IMR-90 (cell line): Measurements from ENCODE around the gene PPP1R14C. TPM values are rescaled to one million over a fixed set of nuclear protein-coding genes. Genes with fewer than 3 reads are reported as not detected.
A peak's percentile ranks its signal among the peaks of the same experiment; 100 is the strongest.

Experiments
- ATAC-seq: fragments of 200-7000 bp; cut with Tn5 transposase; 2 replicates; pipeline ENCODE4 v1.9.1; 2020; ENCODE audit warnings: low read depth, mild to moderate bottlenecking, moderate library complexity
- BruUV-seq: library from RNA; stranded (reverse); fragments of 400-500 nt; replicated peaks from 2 replicates; lab custom pipeline; 2021; lab: Mats Ljungman, UMichigan
- CTCF ChIA-PET: fragments of 300-600 bp; formaldehyde crosslinking; extraction: SDS; loops from one replicate; lab custom pipeline; 2021; ENCODE audit warnings: antibody characterized with exemption; lab: Yijun Ruan, JAX
- POLR2A ChIA-PET: fragments of 300-600 bp; sonication (Branson Sonifier 250); formaldehyde crosslinking; loops from one replicate; lab custom pipeline; 2022; ENCODE audit warnings: antibody characterized with exemption; ENCODE audit not compliant: unreplicated experiment; lab: Charles Lee
- DNase-seq: peaks from one replicate; pipeline ENCODE4 v3.0.0; 2013
- H2AFZ ChIP-seq: replicated peaks from 2 replicates; pipeline ENCODE3; 2013; ENCODE audit warnings: low read length, mild to moderate bottlenecking; ENCODE audit not compliant: poor library complexity
- H2AK5ac ChIP-seq: 2 replicates; pipeline ENCODE4 v1.6.1; 2013; ENCODE audit warnings: low read depth, low read length, inconsistent platforms
- H2AK9ac ChIP-seq: replicated peaks from 2 replicates; pipeline ENCODE3; 2013; ENCODE audit warnings: mild to moderate bottlenecking, low read depth, low read length, moderate library complexity; ENCODE audit not compliant: poor library complexity
- H2BK120ac ChIP-seq: 2 replicates; pipeline ENCODE4 v1.6.1; 2013; ENCODE audit warnings: low read depth, low read length, inconsistent platforms
- H2BK15ac ChIP-seq: 3 replicates; pipeline ENCODE4 v1.6.1; 2013; ENCODE audit warnings: low read depth, low read length, inconsistent platforms
- H2BK20ac ChIP-seq: 2 replicates; pipeline ENCODE4 v1.6.1; 2013; ENCODE audit warnings: low read depth, mild to moderate bottlenecking, inconsistent platforms, low read length, moderate library complexity
- H2BK5ac ChIP-seq: 2 replicates; pipeline ENCODE4 v1.6.1; 2013; ENCODE audit warnings: mild to moderate bottlenecking, low read depth, low read length, inconsistent platforms; ENCODE audit not compliant: poor library complexity, severe bottlenecking
- H3K14ac ChIP-seq: replicated peaks from 2 replicates; pipeline ENCODE4 v1.6.1; 2013; ENCODE audit warnings: low read depth, low read length, inconsistent platforms
- H3K18ac ChIP-seq: 2 replicates; pipeline ENCODE4 v1.6.1; 2013; ENCODE audit warnings: low read depth, low read length, control low read depth
- H3K23ac ChIP-seq: 2 replicates; pipeline ENCODE4 v1.6.1; 2013; ENCODE audit warnings: low read depth, low read length, inconsistent platforms
- H3K27ac ChIP-seq: 2 replicates; pipeline ENCODE4 v1.5.1; 2013; ENCODE audit warnings: mild to moderate bottlenecking, control low read depth, low read length; ENCODE audit not compliant: insufficient read depth
- H3K27me3 ChIP-seq: 2 replicates; pipeline ENCODE4 v1.6.1; 2013; ENCODE audit warnings: low read length; ENCODE audit not compliant: control insufficient read depth, insufficient read depth
- H3K36me3 ChIP-seq: 2 replicates; pipeline ENCODE4 v1.6.1; 2013; ENCODE audit warnings: low read length, mixed read lengths; ENCODE audit not compliant: control insufficient read depth, insufficient read depth
- H3K4ac ChIP-seq: 2 replicates; pipeline ENCODE4 v1.6.1; 2013; ENCODE audit warnings: low read depth, low read length, inconsistent platforms
- H3K4me1 ChIP-seq: 2 replicates; pipeline ENCODE4 v1.6.1; 2013; ENCODE audit warnings: low read length, mixed read lengths; ENCODE audit not compliant: control insufficient read depth, insufficient read depth
- H3K4me2 ChIP-seq: 2 replicates; pipeline ENCODE4 v1.6.1; 2013; ENCODE audit warnings: low read depth, mild to moderate bottlenecking, control low read depth, low read length, moderate library complexity
- H3K4me3 ChIP-seq: 2 replicates; pipeline ENCODE4 v1.5.1; 2013; ENCODE audit warnings: low read depth, mild to moderate bottlenecking, control low read depth, low read length, moderate library complexity; ENCODE audit not compliant: insufficient read depth
- H3K56ac ChIP-seq: 2 replicates; pipeline ENCODE4 v1.6.1; 2013; ENCODE audit warnings: low read length, inconsistent platforms; ENCODE audit not compliant: insufficient read depth; ENCODE audit errors: extremely low read depth
- H3K79me1 ChIP-seq, 2 experiments: 2 replicates each; pipeline ENCODE4 v1.6.1; 2013; ENCODE audit warnings: low read length in 2 of 2, inconsistent platforms in 1 of 2, low read depth in 1 of 2
- H3K9ac ChIP-seq: 2 replicates; pipeline ENCODE4 v1.6.1; 2013; ENCODE audit warnings: low read depth, low read length, control low read depth
- H3K9me1 ChIP-seq: 2 replicates; pipeline ENCODE4 v1.6.1; 2013; ENCODE audit warnings: low read length, inconsistent platforms; ENCODE audit not compliant: insufficient read depth
- H3K9me3 ChIP-seq: 2 replicates; pipeline ENCODE4 v1.6.1; 2013; ENCODE audit warnings: low read length; ENCODE audit not compliant: control insufficient read depth, insufficient read depth
- H4K20me1 ChIP-seq: 2 replicates; pipeline ENCODE4 v1.6.1; 2013; ENCODE audit warnings: low read length, inconsistent platforms; ENCODE audit not compliant: insufficient read depth
- H4K5ac ChIP-seq: 2 replicates; pipeline ENCODE4 v1.6.1; 2013; ENCODE audit warnings: mild to moderate bottlenecking, low read depth, low read length, control low read depth
- H4K8ac ChIP-seq, 2 experiments: 2 replicates each; pipeline ENCODE4 v1.6.1; 2013; ENCODE audit warnings: low read depth in 2 of 2, low read length in 2 of 2, control low read depth in 1 of 2, inconsistent platforms in 1 of 2
- H4K91ac ChIP-seq: 2 replicates; pipeline ENCODE4 v1.6.1; 2013; ENCODE audit warnings: low read depth, low read length, inconsistent platforms; ENCODE audit not compliant: insufficient read depth
- CEBPB ChIP-seq: IDR thresholded peaks from 2 replicates; pipeline ENCODE4 v1.6.1; 2012; ENCODE audit warnings: low read depth, low read length, improper control_type of control experiment
- NFE2L2 ChIP-seq: fragments of 150-350 bp; IDR thresholded peaks from 2 replicates; pipeline ENCODE4 v1.6.1; 2016; ENCODE audit warnings: low read depth, mild to moderate bottlenecking, low read length
- RCOR1 ChIP-seq: IDR thresholded peaks from 2 replicates; pipeline ENCODE4 v1.6.1; 2012; ENCODE audit warnings: mild to moderate bottlenecking, low read length, improper control_type of control experiment; ENCODE audit not compliant: insufficient replicate concordance
- RFX5 ChIP-seq: IDR thresholded peaks from 2 replicates; pipeline ENCODE4 v1.8.0; 2012; ENCODE audit warnings: low read depth, mild to moderate bottlenecking, low read length, moderate library complexity
- SMC3 ChIP-seq: fragments of 150-350 bp; IDR thresholded peaks from 2 replicates; pipeline ENCODE4 v1.6.1; 2016; ENCODE audit warnings: low read depth, mild to moderate bottlenecking, antibody characterized with exemption, low read length, moderate library complexity
- WGBS, 2 experiments: methylation state at CpG; one replicate each; pipeline versions ENCODE4 v1.1.5 to v1.1.7; 2013; ENCODE audit warnings: missing lambda C conversion rate in 2 of 2; ENCODE audit not compliant: insufficient read length in 1 of 2; ENCODE audit errors: extremely low coverage in 2 of 2; 5-methylcytosine and 5-hydroxymethylcytosine counted together
- dilution Hi-C: fragments of 300-500 bp; cut with HindIII; formaldehyde crosslinking; loops from one replicate; pipeline ENCODE4 v1.14.3; 2018; ENCODE audit warnings: low sequenced_read_pairs; ENCODE audit not compliant: unreplicated experiment
- in situ Hi-C: fragments of 300-500 bp; cut with MboI; formaldehyde crosslinking; loops from 3 replicates; pipeline ENCODE4 v1.14.3; 2019; ENCODE audit warnings: low sequenced_read_pairs, inconsistent platforms, mixed read lengths
- intact Hi-C: fragments of 100-400 bp; cut with micrococcal nuclease; formaldehyde crosslinking; loops from 2 replicates; pipeline ENCODE4 v1.10.0; 2022
- polyA plus RNA-seq, 3 experiments: library from polyadenylated mRNA; depleted of rRNA; stranded (reverse); fragments of >200 nt; gene quantifications; 2 replicates each; pipeline ENCODE4 v1.2.3, GENCODE V29; 2012; ENCODE audit warnings: low replicate concordance in 1 of 3
- total RNA-seq: library from RNA; depleted of rRNA; stranded (reverse); fragments of >200 nt; gene quantifications from 2 replicates; pipeline ENCODE4 v1.2.3, GENCODE V29; 2012
- TF ChIP-seq, protein P1 (sequence below): fragments of 150-350 bp; IDR thresholded peaks from 2 replicates; pipeline ENCODE4 v1.6.1; 2016; ENCODE audit warnings: low read depth, mild to moderate bottlenecking, low read length, moderate library complexity, borderline replicate concordance

Gene PPP1R14C
- total and polyA plus RNA-seq, 2 of the 4 experiments (the other 2 are of a cell fraction): not detected

DNA sequence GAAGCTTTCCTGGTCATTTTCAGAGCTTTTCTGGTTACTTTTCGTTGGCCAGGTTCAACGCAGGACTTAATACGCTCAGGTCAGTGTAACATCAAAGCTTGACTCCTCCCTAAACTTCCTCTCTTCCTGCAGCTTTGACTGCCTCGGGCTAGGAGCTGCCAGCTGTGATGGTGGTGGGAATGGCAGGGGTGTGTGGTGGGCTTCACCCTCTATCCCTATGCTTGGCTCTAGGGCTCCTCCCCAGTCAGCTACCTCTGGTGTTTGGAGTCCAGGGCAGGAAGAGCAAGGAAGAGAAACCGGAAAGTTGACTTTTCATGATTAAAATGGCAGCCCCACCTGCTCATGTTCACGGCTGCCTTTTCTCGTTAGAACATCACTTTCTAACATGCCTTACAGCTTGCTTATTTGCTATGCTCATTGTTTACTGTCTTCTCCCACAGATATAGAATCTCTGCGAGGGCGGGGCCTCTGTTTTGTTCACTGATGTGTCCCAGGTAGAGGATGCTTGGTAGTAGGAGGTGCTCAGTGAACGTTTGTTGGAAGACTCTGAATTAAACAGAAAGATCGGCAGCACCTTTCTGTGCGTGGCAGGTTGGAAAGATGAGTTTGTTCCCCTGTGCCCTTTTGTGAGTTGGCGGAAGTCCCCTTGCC is 16.1 kb upstream of the PPP1R14C start:
- no peaks in the 10 kb centered on the region for H3K79me1 ChIP-seq
- H2AK5ac ChIP-seq: no peak overlapping the region
- H3K18ac ChIP-seq: no peak overlapping the region
- H4K20me1 ChIP-seq: no peaks in the 10 kb centered on the region
- no peak overlapping the region for H2BK120ac ChIP-seq
- no peak overlapping the region for H3K14ac ChIP-seq
- H3K23ac ChIP-seq: no peak overlapping the region
- in situ Hi-C loops (no loop called here), intact Hi-C loops (no loop called here), dilution Hi-C loops (no loop called here)
- no peak overlapping the region for H3K27ac ChIP-seq
- 69% methylated on average over 6 of the region's 13 CpGs; no CpG with 5 or more reads in 1 of the 2 experiments for WGBS, 2 experiments
- H2BK15ac ChIP-seq: no peak overlapping the region
- ChIA-PET POLR2A (no interaction called here), CTCF (no interaction called here)
- H3K27me3 ChIP-seq: peaks cover 8% of the 10 kb centered on the region
- no peaks in the 10 kb centered on the region for H3K9me3 ChIP-seq
- no peak overlapping the region for H3K4me2 ChIP-seq
- BruUV-seq: no TSS peak
- no peak overlapping the region for H4K8ac ChIP-seq
- no peak overlapping the region for H2BK5ac ChIP-seq
- H2AFZ ChIP-seq: peak overlapping the region; percentile 43
- H2AK9ac ChIP-seq: no peak overlapping the region
- H2BK20ac ChIP-seq: no peak overlapping the region
- no peak overlapping the region for H3K9ac ChIP-seq
- no peak for DNase-seq
- H3K4me3 ChIP-seq: no peak overlapping the region
- no peak overlapping the region for H4K5ac ChIP-seq
- H3K9me1 ChIP-seq: no peaks in the 10 kb centered on the region
- TF ChIP-seq, protein P1, sequence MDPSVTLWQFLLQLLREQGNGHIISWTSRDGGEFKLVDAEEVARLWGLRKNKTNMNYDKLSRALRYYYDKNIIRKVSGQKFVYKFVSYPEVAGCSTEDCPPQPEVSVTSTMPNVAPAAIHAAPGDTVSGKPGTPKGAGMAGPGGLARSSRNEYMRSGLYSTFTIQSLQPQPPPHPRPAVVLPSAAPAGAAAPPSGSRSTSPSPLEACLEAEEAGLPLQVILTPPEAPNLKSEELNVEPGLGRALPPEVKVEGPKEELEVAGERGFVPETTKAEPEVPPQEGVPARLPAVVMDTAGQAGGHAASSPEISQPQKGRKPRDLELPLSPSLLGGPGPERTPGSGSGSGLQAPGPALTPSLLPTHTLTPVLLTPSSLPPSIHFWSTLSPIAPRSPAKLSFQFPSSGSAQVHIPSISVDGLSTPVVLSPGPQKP: no peak
- TF ChIP-seq SMC3: no peak
- TF ChIP-seq CEBPB: no peak
- TF ChIP-seq RFX5: no peak
- no peak for TF ChIP-seq RCOR1
- no peak for TF ChIP-seq NFE2L2
- H3K4me1 ChIP-seq: no peaks in the 10 kb centered on the region
- no peaks in the 10 kb centered on the region for H3K36me3 ChIP-seq
- no peak overlapping the region for H4K91ac ChIP-seq
- H3K56ac ChIP-seq: no peak overlapping the region
- H3K4ac ChIP-seq: no peak overlapping the region
- no peak for ATAC-seq
